ENCODE data around the gene PLD5. TPM values are rescaled to one million over a fixed set of nuclear protein-coding genes. Genes with fewer than 3 reads are reported as not detected.
"Not testable (repeated sequence)": the region's sequence is repeated elsewhere in the genome, so short reads cannot be mapped to it uniquely, and the experiment has no call there.

The PLD5 gene
- total and polyA plus RNA-seq, 4 donors: 4.6 to 11.5 (median 9.4) TPM

GRCh38 chr1:242330865-242331264 is 193.6 kb downstream of the PLD5 start:
- 73% methylated on average over 5 of the region's 5 CpGs for WGBS (ENCODE audit: insufficient coverage)
- H3K4me3 ChIP-seq (ENCODE audit: low read depth, low read length); H3K27ac ChIP-seq (ENCODE audit: low read depth, low read length); H3K36me3 ChIP-seq (ENCODE audit: control insufficient read depth, insufficient read depth, low read length); H3K27me3 ChIP-seq (ENCODE audit: control insufficient read depth, insufficient read depth, low read length); H3K4me1 ChIP-seq (ENCODE audit: control insufficient read depth, insufficient read depth, low read length); H3K9me3 ChIP-seq (ENCODE audit: control insufficient read depth, insufficient read depth, low read length): not testable (repeated sequence)
- DNase-seq (ENCODE audit: low read depth in 4 of 6, low spot score in 6 of 6): peak in 1 of 6 donors; percentile 4

GRCh38 chr1:242327381-242327780 is 197.1 kb downstream of the PLD5 start:
- DNase-seq (ENCODE audit: low read depth in 4 of 6, low spot score in 6 of 6); H3K27me3 ChIP-seq (ENCODE audit: control insufficient read depth, insufficient read depth, low read length); H3K36me3 ChIP-seq (ENCODE audit: control insufficient read depth, insufficient read depth, low read length); H3K4me3 ChIP-seq (ENCODE audit: low read depth, low read length); H3K4me1 ChIP-seq (ENCODE audit: control insufficient read depth, insufficient read depth, low read length); H3K27ac ChIP-seq (ENCODE audit: low read depth, low read length); H3K9me3 ChIP-seq (ENCODE audit: control insufficient read depth, insufficient read depth, low read length): not testable (repeated sequence)

- not testable (repeated sequence) for H3K9me3 ChIP-seq (ENCODE audit: control insufficient read depth, insufficient read depth, low read length); DNase-seq (ENCODE audit: low read depth in 4 of 6, low spot score in 6 of 6); H3K27ac ChIP-seq (ENCODE audit: low read depth, low read length); H3K27me3 ChIP-seq (ENCODE audit: control insufficient read depth, insufficient read depth, low read length); H3K36me3 ChIP-seq (ENCODE audit: control insufficient read depth, insufficient read depth, low read length); H3K4me1 ChIP-seq (ENCODE audit: control insufficient read depth, insufficient read depth, low read length); H3K4me3 ChIP-seq (ENCODE audit: low read depth, low read length)
- 100% methylated on average over 3 of the region's 7 CpGs for WGBS (ENCODE audit: insufficient coverage)
Observed at GRCh38 chr1:242321981-242322380, 202.5 kb downstream of the PLD5 start.

- H3K9me3 ChIP-seq (ENCODE audit: control insufficient read depth, insufficient read depth, low read length): no peaks in the 10 kb centered on the region
- WGBS (ENCODE audit: insufficient coverage): 82% methylated on average over 10 of the region's 10 CpGs
Observed at GRCh38 chr1:242318140-242318539, 206.4 kb downstream of the PLD5 start.

GRCh38 chr1:242314865-242315264 is 209.6 kb downstream of the PLD5 start:
- not testable (repeated sequence) for H3K36me3 ChIP-seq (ENCODE audit: control insufficient read depth, insufficient read depth, low read length); DNase-seq (ENCODE audit: low read depth in 4 of 6, low spot score in 6 of 6); H3K27me3 ChIP-seq (ENCODE audit: control insufficient read depth, insufficient read depth, low read length); H3K27ac ChIP-seq (ENCODE audit: low read depth, low read length); H3K4me1 ChIP-seq (ENCODE audit: control insufficient read depth, insufficient read depth, low read length); H3K9me3 ChIP-seq (ENCODE audit: control insufficient read depth, insufficient read depth, low read length); H3K4me3 ChIP-seq (ENCODE audit: low read depth, low read length)
- no CpG with 5 or more reads among the region's 1 CpG for WGBS (ENCODE audit: insufficient coverage)

More at GRCh38 chr1:242318140-242318539, 206.4 kb downstream of the PLD5 start:
- no peaks in the 10 kb centered on the region for H3K36me3 ChIP-seq (ENCODE audit: control insufficient read depth, insufficient read depth, low read length)
- H3K4me1 ChIP-seq (ENCODE audit: control insufficient read depth, insufficient read depth, low read length): peaks cover 3% of the 10 kb centered on the region
- no peaks in the 10 kb centered on the region for H3K27me3 ChIP-seq (ENCODE audit: control insufficient read depth, insufficient read depth, low read length)
- no peak overlapping the region for H3K27ac ChIP-seq (ENCODE audit: low read depth, low read length)
- peak in 1 of 6 donors; percentile 4 for DNase-seq (ENCODE audit: low read depth in 4 of 6, low spot score in 6 of 6)
- no peak overlapping the region for H3K4me3 ChIP-seq (ENCODE audit: low read depth, low read length)

- not testable (repeated sequence) for H3K27me3 ChIP-seq (ENCODE audit: control insufficient read depth, insufficient read depth, low read length); H3K4me1 ChIP-seq (ENCODE audit: control insufficient read depth, insufficient read depth, low read length); H3K9me3 ChIP-seq (ENCODE audit: control insufficient read depth, insufficient read depth, low read length); H3K4me3 ChIP-seq (ENCODE audit: low read depth, low read length); H3K36me3 ChIP-seq (ENCODE audit: control insufficient read depth, insufficient read depth, low read length); DNase-seq (ENCODE audit: low read depth in 4 of 6, low spot score in 6 of 6); H3K27ac ChIP-seq (ENCODE audit: low read depth, low read length)
- 83% methylated on average over 2 of the region's 3 CpGs for WGBS (ENCODE audit: insufficient coverage)
Observed at GRCh38 chr1:242314085-242314649, 210.3 kb downstream of the PLD5 start.

- H3K9me3 ChIP-seq (ENCODE audit: control insufficient read depth, insufficient read depth, low read length); H3K36me3 ChIP-seq (ENCODE audit: control insufficient read depth, insufficient read depth, low read length); H3K27ac ChIP-seq (ENCODE audit: low read depth, low read length); H3K4me1 ChIP-seq (ENCODE audit: control insufficient read depth, insufficient read depth, low read length); H3K27me3 ChIP-seq (ENCODE audit: control insufficient read depth, insufficient read depth, low read length); DNase-seq (ENCODE audit: low read depth in 4 of 6, low spot score in 6 of 6); H3K4me3 ChIP-seq (ENCODE audit: low read depth, low read length): not testable (repeated sequence)
- WGBS (ENCODE audit: insufficient coverage): no CpG with 5 or more reads among the region's 7 CpGs
Observed at GRCh38 chr1:242308681-242309080, 215.8 kb downstream of the PLD5 start.

GRCh38 chr1:242293781-242294180 is 230.7 kb downstream of the PLD5 start:
- H3K4me3 ChIP-seq (ENCODE audit: low read depth, low read length); H3K27me3 ChIP-seq (ENCODE audit: control insufficient read depth, insufficient read depth, low read length); H3K27ac ChIP-seq (ENCODE audit: low read depth, low read length); H3K4me1 ChIP-seq (ENCODE audit: control insufficient read depth, insufficient read depth, low read length); H3K36me3 ChIP-seq (ENCODE audit: control insufficient read depth, insufficient read depth, low read length); H3K9me3 ChIP-seq (ENCODE audit: control insufficient read depth, insufficient read depth, low read length): not testable (repeated sequence)
- WGBS (ENCODE audit: insufficient coverage): no CpG with 5 or more reads among the region's 1 CpG
- peak in 1 of 6 donors; percentile 54 for DNase-seq (ENCODE audit: low read depth in 4 of 6, low spot score in 6 of 6)

- DNase-seq (ENCODE audit: low read depth in 4 of 6, low spot score in 6 of 6): peak in 1 of 6 donors; percentile 11
- H3K9me3 ChIP-seq (ENCODE audit: control insufficient read depth, insufficient read depth, low read length); H3K4me1 ChIP-seq (ENCODE audit: control insufficient read depth, insufficient read depth, low read length); H3K36me3 ChIP-seq (ENCODE audit: control insufficient read depth, insufficient read depth, low read length); H3K27me3 ChIP-seq (ENCODE audit: control insufficient read depth, insufficient read depth, low read length); H3K27ac ChIP-seq (ENCODE audit: low read depth, low read length); H3K4me3 ChIP-seq (ENCODE audit: low read depth, low read length): not testable (repeated sequence)
- no CpG with 5 or more reads among the region's 3 CpGs for WGBS (ENCODE audit: insufficient coverage)
Observed at GRCh38 chr1:242288067-242288466, 236.4 kb downstream of the PLD5 start.

GRCh38 chr1:242282758-242283485 is 241.6 kb downstream of the PLD5 start:
- H3K4me1 ChIP-seq (ENCODE audit: control insufficient read depth, insufficient read depth, low read length); H3K4me3 ChIP-seq (ENCODE audit: low read depth, low read length); H3K9me3 ChIP-seq (ENCODE audit: control insufficient read depth, insufficient read depth, low read length); H3K27ac ChIP-seq (ENCODE audit: low read depth, low read length); H3K27me3 ChIP-seq (ENCODE audit: control insufficient read depth, insufficient read depth, low read length); H3K36me3 ChIP-seq (ENCODE audit: control insufficient read depth, insufficient read depth, low read length): not testable (repeated sequence)
- DNase-seq (ENCODE audit: low read depth in 4 of 6, low spot score in 6 of 6): peak in 1 of 6 donors; percentile 42
- no CpG with 5 or more reads among the region's 5 CpGs for WGBS (ENCODE audit: insufficient coverage)
